K562 (cell line): Measurements from ENCODE around the gene TIMM23. TPM values are rescaled to one million over a fixed set of nuclear protein-coding genes. Genes with fewer than 3 reads are reported as not detected.
A peak's percentile ranks its signal among the peaks of the same experiment; 100 is the strongest.

Experiments
- ATAC-seq: fragments of 200-7000 bp; cut with Tn5 transposase; 3 replicates; pipeline ENCODE4 v1.9.1; 2020; ENCODE audit warnings: moderate library complexity
- BruUV-seq: library from RNA; stranded (reverse); fragments of 400-500 nt; replicated peaks from 2 replicates; lab custom pipeline; 2021; lab: Mats Ljungman, UMichigan
- CTCF ChIA-PET: fragments of 300-600 bp; formaldehyde crosslinking; extraction: SDS; loops from one replicate; lab custom pipeline; 2021; ENCODE audit warnings: low intra/inter-chr PET ratio; lab: Yijun Ruan, JAX
- POLR2A ChIA-PET: fragments of 300-600, 350-650 bp; sonication (Branson Sonifier 250); formaldehyde crosslinking; extraction: SDS; loops from one replicate; lab custom pipeline; 2021; ENCODE audit warnings: antibody characterized with exemption, inconsistent platforms; lab: Yijun Ruan, JAX
- DNase-seq, 4 experiments: peaks; one replicate each; pipeline versions ENCODE4 v3.0.0 to v3.0.0-alpha.2; 2011 to 2018; ENCODE audit warnings: low spot score in 3 of 4, mixed read lengths in 3 of 4; ENCODE audit errors: extremely low read depth in 1 of 4
- FAIRE-seq: peaks from 2 replicates; lab custom pipeline; 2011; peaks lifted over from hg19 to GRCh38; lab: Jason Lieb, UNC
- H2AFZ ChIP-seq: 2 replicates; pipeline ENCODE4 v1.6.0; 2011; ENCODE audit warnings: low read depth, low read length, control low read depth, inconsistent platforms
- H3K27ac ChIP-seq: fragments of 200-600 bp; 3 replicates; pipeline ENCODE4 v1.8.0; 2011; ENCODE audit warnings: low read depth, mild to moderate bottlenecking, control low read depth, inconsistent platforms, low read length, moderate library complexity, mixed read lengths; ENCODE audit errors: extremely low read depth
- H3K27me3 ChIP-seq, 2 experiments: fragments of 300-600 bp in 1 of 2; 2 replicates in 1 of 2; 3 replicates in 1 of 2; pipeline versions ENCODE4 v1.6.0 to v1.8.0; 2011; ENCODE audit warnings: inconsistent platforms in 2 of 2, low read length in 2 of 2, mild to moderate bottlenecking in 1 of 2, mixed read lengths in 1 of 2, moderate library complexity in 1 of 2; ENCODE audit not compliant: control insufficient read depth in 2 of 2, insufficient read depth in 2 of 2
- H3K36me3 ChIP-seq: fragments of 300-600 bp; 3 replicates; pipeline ENCODE4 v1.8.0; 2011; ENCODE audit warnings: mild to moderate bottlenecking, low read length, inconsistent platforms; ENCODE audit not compliant: control insufficient read depth, insufficient read depth
- H3K4me1 ChIP-seq, 2 experiments: fragments of 200-600 bp in 1 of 2; replicated peaks in 1 of 2; 2 replicates in 1 of 2; 3 replicates in 1 of 2; pipeline versions ENCODE4 v1.5.1 to v1.8.0; 2011; ENCODE audit warnings: inconsistent platforms in 2 of 2, low read length in 2 of 2, mild to moderate bottlenecking in 1 of 2, mixed read lengths in 1 of 2, moderate library complexity in 1 of 2; ENCODE audit not compliant: control insufficient read depth in 2 of 2, insufficient read depth in 2 of 2
- H3K4me2 ChIP-seq: 2 replicates; pipeline ENCODE4 v1.6.1; 2011; ENCODE audit warnings: low read length, control low read depth, inconsistent platforms, mixed read lengths; ENCODE audit not compliant: insufficient read depth
- H3K4me3 ChIP-seq: fragments of 200-600 bp; sonication (generic), shearing (Covaris generic); 2 replicates; pipeline ENCODE4 v1.5.1; 2016; ENCODE audit warnings: control low read depth, inconsistent platforms
- H3K79me2 ChIP-seq: fragments of 200-600 bp; 3 replicates; pipeline ENCODE4 v1.8.0; 2011; ENCODE audit warnings: low read length, inconsistent platforms; ENCODE audit not compliant: control insufficient read depth, insufficient read depth
- H3K9ac ChIP-seq, 2 experiments: 2 replicates each; pipeline versions ENCODE4 v1.6.0 to v1.6.1; 2011; ENCODE audit warnings: low read depth in 2 of 2, low read length in 2 of 2, control low read depth in 1 of 2, inconsistent platforms in 1 of 2, mild to moderate bottlenecking in 1 of 2, mixed read lengths in 1 of 2; ENCODE audit not compliant: insufficient read depth in 1 of 2
- H3K9me1 ChIP-seq: one replicate; pipeline ENCODE4 v1.6.0; 2011; ENCODE audit warnings: inconsistent platforms, mild to moderate bottlenecking, low read length, moderate library complexity; ENCODE audit not compliant: control insufficient read depth, insufficient read depth
- H3K9me3 ChIP-seq: replicated peaks from 2 replicates; pipeline ENCODE4 v1.5.1; 2011; ENCODE audit warnings: low read depth, low read length, inconsistent platforms; ENCODE audit not compliant: control insufficient read depth, insufficient read depth
- H4K20me1 ChIP-seq: replicated peaks from 2 replicates; pipeline ENCODE4 v1.6.1; 2011; ENCODE audit warnings: low read length, inconsistent platforms, mixed read lengths; ENCODE audit not compliant: control insufficient read depth, insufficient read depth
- ARNT ChIP-seq, 2 experiments: fragments of 450-650 bp; IDR thresholded peaks; 2 replicates each; pipeline ENCODE4 v1.6.1; 2016; ENCODE audit warnings: mild to moderate bottlenecking in 1 of 2
- KLF10 ChIP-seq: fragments of 250-450 bp; sonication (Bioruptor Pico); IDR thresholded peaks from 2 replicates; pipeline ENCODE4 v1.6.1; 2021; ENCODE audit warnings: matching md5 sums
- ZFP1 ChIP-seq: fragments of 450-650 bp; formaldehyde crosslinking; IDR thresholded peaks from 2 replicates; pipeline ENCODE4 v1.4.0; 2020; ENCODE audit warnings: mild to moderate bottlenecking, mixed read lengths
- ZNF121 ChIP-seq: sonication (generic); formaldehyde crosslinking; conservative IDR thresholded peaks from 2 replicates; pipeline ENCODE4 v1.8.0; 2022; ENCODE audit warnings: missing genetic modification reagents
- WGBS: fragments of 100-300 bp; shearing (Covaris generic); methylation state at CpG from one replicate; pipeline ENCODE4 v1.1.6; 2016; ENCODE audit warnings: low coverage, mixed read lengths; ENCODE audit not compliant: insufficient coverage; ENCODE audit errors: missing lambda C conversion rate; 5-methylcytosine and 5-hydroxymethylcytosine counted together
- in situ Hi-C: fragments of 300-500 bp; cut with MboI; formaldehyde crosslinking; loops from 4 replicates; pipeline ENCODE4 v1.15.0; 2018; ENCODE audit warnings: inconsistent platforms, mixed read lengths
- intact Hi-C: fragments of 100-400 bp; cut with micrococcal nuclease; formaldehyde crosslinking; loops from 2 replicates; pipeline ENCODE4 v1.14.2; 2022
- polyA plus RNA-seq, 8 experiments: library from polyadenylated mRNA; depleted of rRNA in 4 of 8; stranded (reverse) in 5 of 8; unstranded in 3 of 8; fragments of >200 nt; fragmentation: Nextera tagmentation in 2 of 8; fragmentation: Illumina TruSeq in 1 of 8; extraction: Ambion mirVana in 2 of 8; extraction: Trizol in 1 of 8; gene quantifications; 2 replicates each; pipeline versions ENCODE4 v1.2.1 to v1.2.3, GENCODE V29; 2011 to 2014; ENCODE audit warnings: inconsistent platforms in 1 of 8, missing spikeins in 1 of 8
- total RNA-seq, 7 experiments: library from RNA; depleted of rRNA in 6 of 7; stranded (reverse); fragments of >200 nt in 6 of 7; fragmentation: Illumina TruSeq in 2 of 7; extraction: Trizol in 2 of 7; gene quantifications; 2 replicates each; pipeline versions ENCODE4 v1.2.1 to v1.2.3, GENCODE V29; 2011 to 2021; ENCODE audit warnings: low replicate concordance in 1 of 7
- TF ChIP-seq, protein P1 (sequence below), 2 experiments: fragments of 450-650 bp in 1 of 2; sonication (generic) in 1 of 2; formaldehyde crosslinking in 1 of 2; IDR thresholded peaks; 2 replicates each; pipeline versions ENCODE4 v1.7.1 to v1.9.0; 2016 to 2022; ENCODE audit warnings: inconsistent platforms in 1 of 2, mild to moderate bottlenecking in 1 of 2, missing genetic modification reagents in 1 of 2
- TF ChIP-seq, protein P2 (sequence below): sonication (generic); formaldehyde crosslinking; IDR thresholded peaks from 2 replicates; pipeline ENCODE4 v1.5.0; 2020; ENCODE audit warnings: missing genetic modification reagents

Gene TIMM23
- total and polyA plus RNA-seq, 9 of the 15 experiments (the other 6 are each of a cell fraction or from before 2014, with no cell fraction given) = 148 to 280 (median 183) TPM

DNA sequence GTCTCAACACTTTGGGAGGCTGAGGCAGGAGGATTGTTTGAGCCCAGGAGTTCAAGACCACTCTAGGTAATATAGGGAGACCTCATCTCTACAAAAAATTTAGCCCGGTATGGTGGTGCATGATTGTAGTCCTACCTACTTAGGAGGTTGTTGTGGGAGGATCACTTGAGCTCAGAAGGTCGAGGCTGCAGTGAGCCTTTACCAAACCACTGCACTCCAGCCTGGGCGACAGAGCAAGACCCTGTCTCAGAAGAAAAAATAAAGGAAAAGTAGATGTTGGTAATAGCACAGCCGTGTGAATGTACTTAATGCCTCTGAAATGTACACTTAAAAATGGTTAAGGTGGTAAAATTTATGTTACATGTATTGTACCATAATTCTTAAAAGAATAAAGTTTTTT, 25.3 kb downstream of the TIMM23 start:
- no peak for ATAC-seq
- TF ChIP-seq ARNT (IDR thresholded peaks at IDR 0.05) = no peak
- TF ChIP-seq ZFP1 (CRISPR knock-in tag) = no peak
- TF ChIP-seq KLF10 (CRISPR knock-in tag) = no peak
- TF ChIP-seq ZNF121 = peak; percentile 9; the same call in 1 of the 2 replicates
- TF ChIP-seq, protein P1, sequence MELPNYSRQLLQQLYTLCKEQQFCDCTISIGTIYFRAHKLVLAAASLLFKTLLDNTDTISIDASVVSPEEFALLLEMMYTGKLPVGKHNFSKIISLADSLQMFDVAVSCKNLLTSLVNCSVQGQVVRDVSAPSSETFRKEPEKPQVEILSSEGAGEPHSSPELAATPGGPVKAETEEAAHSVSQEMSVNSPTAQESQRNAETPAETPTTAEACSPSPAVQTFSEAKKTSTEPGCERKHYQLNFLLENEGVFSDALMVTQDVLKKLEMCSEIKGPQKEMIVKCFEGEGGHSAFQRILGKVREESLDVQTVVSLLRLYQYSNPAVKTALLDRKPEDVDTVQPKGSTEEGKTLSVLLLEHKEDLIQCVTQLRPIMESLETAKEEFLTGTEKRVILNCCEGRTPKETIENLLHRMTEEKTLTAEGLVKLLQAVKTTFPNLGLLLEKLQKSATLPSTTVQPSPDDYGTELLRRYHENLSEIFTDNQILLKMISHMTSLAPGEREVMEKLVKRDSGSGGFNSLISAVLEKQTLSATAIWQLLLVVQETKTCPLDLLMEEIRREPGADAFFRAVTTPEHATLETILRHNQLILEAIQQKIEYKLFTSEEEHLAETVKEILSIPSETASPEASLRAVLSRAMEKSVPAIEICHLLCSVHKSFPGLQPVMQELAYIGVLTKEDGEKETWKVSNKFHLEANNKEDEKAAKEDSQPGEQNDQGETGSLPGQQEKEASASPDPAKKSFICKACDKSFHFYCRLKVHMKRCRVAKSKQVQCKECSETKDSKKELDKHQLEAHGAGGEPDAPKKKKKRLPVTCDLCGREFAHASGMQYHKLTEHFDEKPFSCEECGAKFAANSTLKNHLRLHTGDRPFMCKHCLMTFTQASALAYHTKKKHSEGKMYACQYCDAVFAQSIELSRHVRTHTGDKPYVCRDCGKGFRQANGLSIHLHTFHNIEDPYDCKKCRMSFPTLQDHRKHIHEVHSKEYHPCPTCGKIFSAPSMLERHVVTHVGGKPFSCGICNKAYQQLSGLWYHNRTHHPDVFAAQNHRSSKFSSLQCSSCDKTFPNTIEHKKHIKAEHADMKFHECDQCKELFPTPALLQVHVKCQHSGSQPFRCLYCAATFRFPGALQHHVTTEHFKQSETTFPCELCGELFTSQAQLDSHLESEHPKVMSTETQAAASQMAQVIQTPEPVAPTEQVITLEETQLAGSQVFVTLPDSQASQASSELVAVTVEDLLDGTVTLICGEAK (IDR thresholded peaks at IDR 0.05) = 0 out of 2 replicates have a peak, but pooled peaks have one; percentile 19
- TF ChIP-seq, protein P1 (CRISPR knock-in tag; IDR thresholded peaks at IDR 0.05) = no peak
- TF ChIP-seq, protein P2, sequence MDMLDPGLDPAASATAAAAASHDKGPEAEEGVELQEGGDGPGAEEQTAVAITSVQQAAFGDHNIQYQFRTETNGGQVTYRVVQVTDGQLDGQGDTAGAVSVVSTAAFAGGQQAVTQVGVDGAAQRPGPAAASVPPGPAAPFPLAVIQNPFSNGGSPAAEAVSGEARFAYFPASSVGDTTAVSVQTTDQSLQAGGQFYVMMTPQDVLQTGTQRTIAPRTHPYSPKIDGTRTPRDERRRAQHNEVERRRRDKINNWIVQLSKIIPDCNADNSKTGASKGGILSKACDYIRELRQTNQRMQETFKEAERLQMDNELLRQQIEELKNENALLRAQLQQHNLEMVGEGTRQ = no peak
- TF ChIP-seq, all 486 proteins: peak for 2
- H3K4me1 ChIP-seq = peaks cover 12 to 31% of the 10 kb centered on the region in 2 experiments; a peak in 4 of 5 replicates
- H3K4me2 ChIP-seq = no peak overlapping the region
- peaks cover 34% of the 10 kb centered on the region for H3K79me2 ChIP-seq
- WGBS = 78% methylated on average over 4 of the region's 4 CpGs
- no peak for FAIRE-seq
- no peaks in the 10 kb centered on the region for H4K20me1 ChIP-seq
- H3K4me3 ChIP-seq = no peak overlapping the region
- in situ Hi-C loops (loop anchor here (5.0 kb wide), 1 partner anchor 130 kb away; no protein-coding TSS in a partner anchor), intact Hi-C loops (no loop called here)
- BruUV-seq = no TSS peak
- no peaks in the 10 kb centered on the region for H3K27me3 ChIP-seq
- 0 out of 2 replicates have a peak, but pooled peaks cover 2% of the 10 kb centered on the region for H3K9me3 ChIP-seq
- DNase-seq = no peak
- H3K27ac ChIP-seq = peak overlapping the region; percentile 11; the same call in 1 of the 3 replicates
- ChIA-PET CTCF (no interaction called here), POLR2A (interaction anchor here (0.9 kb wide), 1 partner anchor 65 kb away, joined by 3 read pairs; no protein-coding TSS in a partner anchor)
- no peaks in the 10 kb centered on the region for H3K9me1 ChIP-seq
- no peak overlapping the region for H3K9ac ChIP-seq
- peaks cover 69% of the 10 kb centered on the region for H3K36me3 ChIP-seq
- H2AFZ ChIP-seq = no peak overlapping the region
